HG02938 (cell line): ENCODE results near the gene TRIM17.
A peak's percentile ranks its signal among the peaks of the same experiment; 100 is the strongest.
"Not testable (repeated sequence)": the region's sequence is repeated elsewhere in the genome, so short reads cannot be mapped to it uniquely, and the experiment has no call there.

ENCODE experiments used
- ATAC-seq: cut with Tn5 transposase; IDR thresholded peaks from one replicate; pipeline ENCODE4 v1.9.1; 2021; ENCODE audit warnings: mild to moderate bottlenecking, moderate library complexity; ENCODE audit not compliant: unreplicated experiment

TRIM17 gene

DNA sequence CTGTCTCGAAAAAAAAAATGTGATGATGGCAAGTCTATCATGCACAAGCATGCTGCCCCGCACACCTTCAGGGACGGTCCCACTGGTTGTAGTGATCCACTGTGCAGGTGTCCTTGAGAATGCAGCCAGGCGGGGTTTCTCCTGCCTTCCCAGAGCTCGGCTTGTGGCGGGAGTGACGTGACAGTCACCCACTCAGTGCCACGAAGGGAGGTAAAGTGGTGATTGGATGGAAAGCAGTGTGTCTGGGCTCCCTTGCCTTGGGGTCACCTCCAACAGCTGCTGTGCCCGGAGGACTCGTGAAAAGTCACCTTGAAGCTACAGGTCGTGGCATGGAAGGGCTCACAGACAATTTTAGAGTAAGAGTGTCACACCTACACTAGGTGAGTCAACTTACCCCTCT, 33.5 kb upstream of the TRIM17 start:
- ATAC-seq: no peak

GRCh38 chr1:228448372-228448771, 31.7 kb upstream of the TRIM17 start:
- no peak for ATAC-seq

- no peak for ATAC-seq
These were observed 30.2 kb upstream of the TRIM17 start for GRCh38 chr1:228446852-228447251.

DNA sequence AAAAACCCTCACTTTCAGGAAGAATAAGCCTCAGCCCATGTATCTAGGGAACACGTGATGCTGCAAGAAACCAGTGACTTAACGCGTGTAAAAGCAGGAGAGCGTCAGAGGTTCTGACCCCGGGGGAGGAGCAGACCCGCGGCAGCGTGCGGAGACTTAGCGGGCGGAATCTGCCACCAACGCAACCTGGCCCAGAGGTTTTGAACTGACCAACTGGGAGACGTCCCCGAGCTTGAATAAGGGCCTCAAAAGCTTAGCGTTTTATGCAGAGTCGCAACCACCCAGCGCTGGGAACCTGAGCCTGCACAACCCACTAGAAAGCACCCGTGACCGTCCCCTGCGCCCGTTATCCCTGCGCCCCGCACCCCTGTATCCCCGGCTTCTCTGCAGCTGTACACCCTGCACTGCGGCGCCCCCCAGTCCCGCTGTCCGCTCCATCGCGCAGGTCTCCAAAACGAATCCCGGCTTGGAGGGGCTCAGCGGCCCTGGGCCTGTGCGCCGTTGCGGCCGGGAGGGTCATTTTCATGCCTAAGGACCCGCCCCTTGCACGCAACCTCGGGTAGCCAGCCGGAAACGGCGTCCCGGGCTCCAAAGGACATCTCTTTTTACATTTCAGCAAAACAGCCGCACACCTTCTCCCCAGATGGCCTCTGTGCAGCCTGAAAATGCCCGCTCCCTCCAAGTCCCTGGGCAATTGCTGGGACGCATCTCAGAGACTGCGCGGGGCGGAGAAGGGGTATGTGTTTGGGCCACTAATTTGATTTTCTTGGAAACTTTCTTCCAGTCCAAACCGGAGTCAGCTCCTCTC, 29.4 kb upstream of the TRIM17 start:
- peak; percentile 61 for ATAC-seq

DNA sequence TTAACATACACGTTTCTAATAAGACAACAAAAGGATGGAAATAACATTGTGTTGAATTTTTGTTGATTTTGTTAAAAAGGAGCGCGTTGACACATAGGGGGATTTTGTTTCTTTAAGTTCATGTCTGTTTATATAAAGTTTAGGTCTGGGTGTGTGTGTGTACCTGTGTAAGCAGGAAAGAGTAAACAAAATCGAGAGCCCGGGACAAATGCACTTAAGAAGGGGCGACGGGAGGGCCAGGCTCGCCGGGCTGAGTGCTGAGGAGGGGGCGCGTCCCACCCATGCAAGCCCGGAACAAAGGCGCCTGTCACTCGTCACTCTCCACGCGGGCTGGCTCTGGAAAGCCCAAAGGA, 28.8 kb upstream of the TRIM17 start:
- no peak for ATAC-seq

GRCh38 chr1:228443395-228443794, 26.7 kb upstream of the TRIM17 start:
- ATAC-seq: no peak

DNA sequence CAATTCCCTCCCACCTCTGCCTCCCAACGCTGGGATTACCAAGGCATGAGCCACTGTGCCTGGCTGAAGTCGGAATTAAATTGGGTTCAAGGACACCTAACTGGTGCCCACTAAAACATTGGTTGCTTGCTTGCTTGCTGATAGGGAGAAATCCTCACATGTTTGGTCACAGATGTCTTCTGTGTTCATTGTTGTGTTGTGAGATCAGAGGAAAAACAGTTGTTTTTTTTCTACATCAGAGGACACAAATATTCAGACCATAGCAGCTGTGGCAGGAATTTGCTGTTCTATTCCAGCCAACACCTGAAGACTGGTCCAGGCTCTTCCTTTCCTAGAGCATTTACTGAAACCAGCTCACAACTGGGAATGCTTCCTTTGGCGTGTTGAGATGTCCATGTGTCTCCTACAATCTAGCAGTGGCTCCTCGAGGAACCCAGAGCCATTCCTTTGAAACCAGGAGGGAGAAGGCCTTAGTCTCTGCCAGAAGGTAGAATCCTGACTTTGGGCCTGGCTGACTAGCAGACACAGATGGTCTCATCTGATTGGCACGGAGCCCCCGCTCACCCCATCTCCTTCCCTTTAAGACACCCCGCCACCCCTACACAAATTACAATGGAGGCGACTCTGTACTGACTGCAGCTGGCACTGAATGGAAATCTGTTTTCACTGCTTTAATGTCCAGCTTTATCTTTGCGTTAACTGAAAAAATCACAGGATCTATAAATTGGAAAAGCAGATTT, 24.3 kb upstream of the TRIM17 start:
- ATAC-seq: no peak

GRCh38 chr1:228438266-228438665, 21.6 kb upstream of the TRIM17 start:
- no peak for ATAC-seq

GRCh38 chr1:228437424-228437962, 20.8 kb upstream of the TRIM17 start:
- no peak for ATAC-seq

DNA sequence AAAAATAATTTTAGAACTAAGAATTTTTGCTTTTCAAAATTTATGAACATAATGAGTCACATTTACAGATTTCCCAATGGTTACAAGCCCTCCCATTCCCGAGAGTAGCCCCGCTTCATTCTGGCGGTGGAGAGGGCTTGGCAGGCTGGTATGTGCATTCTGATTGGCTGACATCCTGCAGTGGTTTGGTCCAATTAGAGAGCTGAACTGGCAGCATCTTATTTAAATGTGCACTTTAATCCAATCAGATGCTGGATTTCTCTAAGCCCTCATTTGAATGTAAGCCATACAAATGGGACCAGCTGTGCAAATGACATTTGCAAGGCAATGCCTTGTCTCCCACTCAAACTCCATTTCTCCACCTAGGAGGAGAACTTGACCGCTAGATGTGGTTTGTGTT, 18.0 kb upstream of the TRIM17 start:
- no peak for ATAC-seq

DNA sequence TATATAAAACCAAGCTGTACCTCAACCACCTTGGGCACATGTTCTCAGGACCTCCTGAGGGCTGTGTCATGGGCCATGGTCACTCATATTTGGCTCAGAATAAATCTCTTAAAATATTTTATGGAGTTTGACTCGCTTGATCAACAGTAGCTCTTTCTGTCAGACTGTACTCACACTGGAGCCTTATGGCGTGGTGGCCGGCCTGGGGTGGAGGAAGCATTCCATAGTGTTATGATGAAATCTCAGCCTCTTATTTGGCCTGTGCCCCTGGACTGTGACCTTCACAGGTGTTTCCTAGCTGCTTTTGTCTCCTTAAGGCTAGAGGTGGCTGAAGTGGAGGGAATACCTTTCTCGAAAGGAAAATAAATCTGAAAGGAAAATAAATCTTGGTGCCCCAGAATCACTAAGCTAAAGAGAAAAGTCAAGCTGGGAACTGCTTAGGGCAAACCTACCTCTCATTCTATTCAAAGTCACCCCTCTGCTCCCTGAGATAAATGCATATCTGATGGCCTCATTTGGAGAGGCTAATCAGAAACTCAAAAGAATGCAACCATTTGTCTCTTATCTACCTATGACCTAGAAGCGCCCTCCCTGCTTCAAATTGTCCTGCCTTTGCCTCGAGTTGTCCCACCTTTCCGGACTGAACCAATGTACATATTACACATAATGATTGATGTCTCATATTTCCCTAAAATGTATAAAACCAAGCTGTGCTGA, 16.8 kb upstream of the TRIM17 start:
- ATAC-seq: not testable (repeated sequence)

DNA sequence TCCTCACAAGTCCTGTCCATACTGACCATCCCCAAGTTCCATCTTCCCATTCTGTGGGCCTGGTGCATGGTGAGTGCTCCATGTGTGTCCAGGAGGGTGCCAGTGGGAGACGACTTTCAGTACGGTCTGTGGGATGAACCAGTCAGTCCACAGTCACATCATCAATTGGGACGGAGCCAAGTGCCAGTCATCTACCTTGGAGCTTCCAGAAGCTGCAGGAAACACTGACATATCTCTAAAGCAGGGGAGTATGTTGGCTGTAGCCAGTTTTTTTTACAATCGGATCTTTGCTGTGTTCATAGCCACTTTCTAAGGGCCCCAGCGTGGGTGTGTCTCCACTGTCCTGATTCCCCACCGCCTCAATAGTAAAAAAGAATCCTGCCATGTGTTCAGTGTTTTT, 13.6 kb upstream of the TRIM17 start:
- no peak for ATAC-seq

- no peak for ATAC-seq
These were observed 13.0 kb upstream of the TRIM17 start for GRCh38 chr1:228429698-228430097.

DNA sequence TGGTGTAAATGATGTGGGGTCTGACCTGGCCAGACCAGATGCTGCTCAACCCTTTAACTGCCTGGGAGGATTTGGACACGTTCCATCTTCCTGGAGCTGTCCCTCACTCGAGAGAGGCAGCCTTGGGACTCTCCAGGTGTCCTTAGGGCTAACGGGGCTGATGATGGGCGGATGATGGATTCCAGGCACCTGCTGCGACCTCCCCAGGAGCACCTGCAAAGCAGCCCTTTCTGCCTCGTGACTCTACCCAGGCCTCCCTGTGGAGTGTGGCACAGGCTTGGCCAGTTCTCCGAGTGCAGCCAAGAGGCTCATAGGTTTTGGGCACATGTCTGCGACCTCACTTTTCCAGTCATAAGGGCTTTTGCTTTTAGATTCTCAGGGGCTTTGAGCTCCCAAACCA, 12.3 kb upstream of the TRIM17 start:
- ATAC-seq: no peak

GRCh38 chr1:228428412-228428811, 11.8 kb upstream of the TRIM17 start:
- no peak for ATAC-seq

GRCh38 chr1:228426518-228427175, 10.0 kb upstream of the TRIM17 start:
- no peak for ATAC-seq

DNA sequence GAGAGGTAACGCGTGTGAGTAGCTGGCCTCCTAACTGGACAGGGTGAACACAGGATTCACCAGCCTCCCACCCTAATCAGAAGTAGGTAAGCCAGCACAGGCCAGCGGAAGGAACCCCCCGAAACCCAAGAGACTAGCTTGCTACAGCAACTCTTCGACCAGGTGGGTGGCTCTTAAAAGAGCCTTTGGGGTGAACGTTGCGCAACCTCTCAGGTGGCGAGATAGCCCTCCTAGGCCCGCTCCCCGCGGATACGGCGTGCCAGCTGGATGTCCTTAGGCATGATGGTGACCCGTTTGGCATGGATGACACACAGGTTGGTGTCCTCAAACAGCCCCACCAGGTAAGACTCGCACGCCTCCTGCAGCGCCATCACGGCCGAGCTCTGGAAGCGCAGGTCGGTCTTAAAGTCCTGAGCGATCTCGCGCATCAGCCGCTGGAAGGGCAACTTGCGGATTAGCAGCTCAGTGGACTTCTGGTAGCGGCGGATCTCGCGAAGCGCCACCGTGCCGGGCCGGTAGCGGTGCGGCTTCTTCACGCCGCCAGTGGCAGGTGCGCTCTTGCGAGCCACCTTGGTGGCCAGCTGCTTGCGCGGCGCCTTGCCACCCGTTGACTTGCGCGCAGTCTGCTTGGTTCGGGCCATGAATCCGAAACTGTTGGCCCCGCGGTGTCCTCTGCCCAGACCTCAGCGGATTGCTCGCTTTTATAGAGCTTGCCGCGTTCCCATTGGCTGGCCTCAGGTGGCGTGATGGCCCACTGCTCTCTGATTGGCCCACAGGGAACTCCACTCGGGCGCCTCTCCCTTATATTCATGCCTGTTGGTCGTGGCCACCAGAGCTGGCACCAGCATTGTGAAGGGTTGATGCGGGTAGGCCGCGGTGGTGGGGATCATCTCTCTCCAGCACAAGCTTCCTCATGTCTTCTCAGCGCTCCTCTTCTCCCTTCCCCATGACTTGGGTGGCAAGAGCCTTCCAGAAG, 8.3 kb upstream of the TRIM17 start:
- ATAC-seq: no peak

DNA sequence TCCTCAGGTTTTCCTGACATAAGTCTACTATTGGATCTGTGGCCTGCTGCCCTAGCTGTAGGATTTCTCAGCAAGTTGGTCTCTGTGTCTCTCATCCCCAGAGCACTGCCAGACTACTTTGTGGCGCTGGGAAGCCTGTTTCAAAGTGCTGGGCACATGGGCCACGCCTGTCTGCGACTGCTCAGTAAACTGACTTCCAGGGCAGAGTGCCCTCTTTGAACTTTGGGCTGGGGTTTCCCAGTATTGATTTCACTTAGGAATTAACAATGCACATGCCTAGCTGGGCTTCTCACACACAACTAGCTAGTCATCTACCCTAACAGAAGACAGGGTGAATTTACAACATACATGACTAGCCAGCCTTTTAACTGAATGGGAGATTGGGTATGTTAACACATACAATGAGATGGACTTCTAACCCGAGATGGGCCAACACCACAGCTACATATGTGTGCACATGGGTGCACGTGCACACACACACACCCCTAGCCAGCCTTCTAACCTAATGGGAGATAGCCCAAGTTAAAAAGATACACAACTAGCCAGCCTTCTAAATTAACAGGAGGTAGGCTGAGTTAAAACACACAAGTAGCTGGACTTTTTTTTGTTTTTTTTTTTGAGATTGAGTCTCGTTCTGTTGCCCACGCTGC, 6.9 kb upstream of the TRIM17 start:
- ATAC-seq: no peak
